GM18868 (cell line): Measurements from ENCODE around the gene MRPL52.
"Not testable (repeated sequence)": the region's sequence is repeated elsewhere in the genome, so short reads cannot be mapped to it uniquely, and the experiment has no call there.

Source experiments
- ATAC-seq: cut with Tn5 transposase; IDR thresholded peaks from one replicate; pipeline ENCODE4 v1.9.1; 2021; ENCODE audit warnings: mild to moderate bottlenecking, moderate library complexity; ENCODE audit not compliant: unreplicated experiment

The MRPL52 gene

GRCh38 chr14:22808388-22809209, 21.1 kb upstream of the MRPL52 start:
- no peak for ATAC-seq

GRCh38 chr14:22811722-22812121, 18.0 kb upstream of the MRPL52 start:
- no peak for ATAC-seq

- no peak for ATAC-seq
Observed at GRCh38 chr14:22812744-22813143, 16.9 kb upstream of the MRPL52 start.

GRCh38 chr14:22813145-22813544, 16.5 kb upstream of the MRPL52 start:
- no peak for ATAC-seq

- ATAC-seq = no peak
Observed at GRCh38 chr14:22814373-22814772, 15.3 kb upstream of the MRPL52 start.

- no peak for ATAC-seq
Observed at GRCh38 chr14:22814941-22815713, 14.6 kb upstream of the MRPL52 start, which contains the start of gene SLC7A7. SLC7A7 (minus strand) TSS chr14:22815435; CDS start chr14:22813398, 2,037 bp downstream.

- ATAC-seq = no peak
Observed at GRCh38 chr14:22819151-22819988, 10.3 kb upstream of the MRPL52 start.

- ATAC-seq = no peak
Observed at GRCh38 chr14:22820731-22821130, 9.0 kb upstream of the MRPL52 start.

GRCh38 chr14:22821193-22822015, 8.3 kb upstream of the MRPL52 start:
- no peak for ATAC-seq

- no peak for ATAC-seq
Observed at GRCh38 chr14:22822016-22822570, 7.6 kb upstream of the MRPL52 start.

GRCh38 chr14:22822571-22823098, 7.1 kb upstream of the MRPL52 start:
- ATAC-seq = peak; percentile 46

- no peak for ATAC-seq
Observed at GRCh38 chr14:22824711-22825359, 4.9 kb upstream of the MRPL52 start.

GRCh38 chr14:22829076-22829660, 519 bp upstream of the MRPL52 start:
- not testable (repeated sequence) for ATAC-seq

- ATAC-seq = no peak
Observed at GRCh38 chr14:22830443-22831010, 840 bp downstream of the MRPL52 start.

GRCh38 chr14:22835505-22835904, 5.8 kb downstream of the MRPL52 start:
- ATAC-seq = no peak

- no peak for ATAC-seq
Observed at GRCh38 chr14:22836301-22837113, 6.8 kb downstream of the MRPL52 start, which contains the start of gene MMP14. MMP14 (plus strand) TSS chr14:22836585; CDS start chr14:22836818, 233 bp downstream.

GRCh38 chr14:22837114-22837749, 7.5 kb downstream of the MRPL52 start:
- ATAC-seq = no peak
